H9 (cell line): ENCODE measurements around the gene OGA. TPM values are rescaled to one million over a fixed set of nuclear protein-coding genes. Genes with fewer than 3 reads are reported as not detected.

Experiments used
- DNase-seq: peaks from one replicate; pipeline ENCODE4 v3.0.0-alpha.2; 2017
- H2AFZ ChIP-seq: one replicate; pipeline ENCODE4 v1.6.1; 2013; ENCODE audit warnings: mild to moderate bottlenecking, low read length, control low read depth, moderate library complexity
- H2AK5ac ChIP-seq: 2 replicates; pipeline ENCODE4 v1.6.1; 2013; ENCODE audit warnings: low read length, control low read depth, mixed read lengths; ENCODE audit not compliant: insufficient read length
- H2BK120ac ChIP-seq: one replicate; pipeline ENCODE4 v1.6.1; 2013; ENCODE audit warnings: low read depth, mild to moderate bottlenecking, low read length, control low read depth, inconsistent platforms; ENCODE audit not compliant: poor library complexity, severe bottlenecking
- H2BK12ac ChIP-seq: 2 replicates; pipeline ENCODE4 v1.6.1; 2013; ENCODE audit warnings: low read length, control low read depth, mixed read lengths, low read depth; ENCODE audit not compliant: insufficient read length
- H2BK15ac ChIP-seq: 2 replicates; pipeline ENCODE4 v1.6.1; 2013; ENCODE audit warnings: low read depth, low read length, control low read depth
- H2BK20ac ChIP-seq: one replicate; pipeline ENCODE4 v1.6.1; 2013; ENCODE audit warnings: low read depth, mild to moderate bottlenecking, low read length, control low read depth, inconsistent platforms; ENCODE audit not compliant: poor library complexity, severe bottlenecking
- H2BK5ac ChIP-seq: 2 replicates; pipeline ENCODE4 v1.6.1; 2013; ENCODE audit warnings: low read length, control low read depth, mixed read lengths; ENCODE audit not compliant: insufficient read length
- H3K14ac ChIP-seq: 2 replicates; pipeline ENCODE4 v1.6.1; 2013; ENCODE audit warnings: low read length, control low read depth; ENCODE audit not compliant: insufficient read depth
- H3K18ac ChIP-seq: 2 replicates; pipeline ENCODE4 v1.6.1; 2013; ENCODE audit warnings: low read depth, mild to moderate bottlenecking, mixed read lengths, low read length, control low read depth; ENCODE audit not compliant: insufficient read length
- H3K23ac ChIP-seq: 2 replicates; pipeline ENCODE4 v1.6.1; 2013; ENCODE audit warnings: low read length, control low read depth, mixed read lengths, low read depth; ENCODE audit not compliant: insufficient read length
- H3K23me2 ChIP-seq: 2 replicates; pipeline ENCODE4 v1.6.1; 2013; ENCODE audit warnings: low read depth, mild to moderate bottlenecking, mixed read lengths, low read length, control low read depth; ENCODE audit not compliant: insufficient read length, poor library complexity, severe bottlenecking
- H3K27ac ChIP-seq: 2 replicates; pipeline ENCODE4 v1.5.1; 2013; ENCODE audit warnings: low read length, control low read depth, mixed read lengths, low read depth; ENCODE audit not compliant: insufficient read length
- H3K27me3 ChIP-seq: 2 replicates; pipeline ENCODE4 v1.6.1; 2013; ENCODE audit warnings: low read length, control low read depth, inconsistent platforms; ENCODE audit not compliant: insufficient read depth
- H3K4ac ChIP-seq: 2 replicates; pipeline ENCODE4 v1.6.1; 2013; ENCODE audit warnings: low read depth, mild to moderate bottlenecking, control low read depth, inconsistent platforms, low read length, moderate library complexity
- H3K4me1 ChIP-seq: 2 replicates; pipeline ENCODE4 v1.6.1; 2013; ENCODE audit warnings: low read length, control low read depth, inconsistent platforms; ENCODE audit not compliant: insufficient read depth
- H3K4me2 ChIP-seq: 2 replicates; pipeline ENCODE4 v1.6.1; 2013; ENCODE audit warnings: low read length, control low read depth, mixed read lengths; ENCODE audit not compliant: insufficient read length, insufficient read depth
- H3K56ac ChIP-seq: 2 replicates; pipeline ENCODE4 v1.6.1; 2013; ENCODE audit warnings: low read depth, mild to moderate bottlenecking, mixed read lengths, low read length, control low read depth; ENCODE audit not compliant: insufficient read length
- H3K79me1 ChIP-seq: 2 replicates; pipeline ENCODE4 v1.6.1; 2013; ENCODE audit warnings: low read depth, mild to moderate bottlenecking, moderate library complexity, low read length, control low read depth, inconsistent platforms; ENCODE audit not compliant: insufficient read depth, poor library complexity, severe bottlenecking
- H3K79me2 ChIP-seq: 2 replicates; pipeline ENCODE4 v1.6.1; 2013; ENCODE audit warnings: low read length, control low read depth, inconsistent platforms; ENCODE audit not compliant: insufficient read depth
- H3K9ac ChIP-seq: 2 replicates; pipeline ENCODE4 v1.6.1; 2013; ENCODE audit warnings: low read length, control low read depth, mixed read lengths; ENCODE audit not compliant: insufficient read length; ENCODE audit errors: extremely low read depth
- H3K9me3 ChIP-seq: one replicate; pipeline ENCODE4 v1.6.1; 2013; ENCODE audit warnings: low read depth, low read length, inconsistent platforms; ENCODE audit not compliant: control insufficient read depth
- H3T11ph ChIP-seq: one replicate; pipeline ENCODE4 v1.6.1; 2013; ENCODE audit warnings: mild to moderate bottlenecking, low read length, control low read depth, inconsistent platforms
- H4K20me1 ChIP-seq: one replicate; pipeline ENCODE4 v1.6.1; 2013; ENCODE audit not compliant: control insufficient read depth, insufficient read length, insufficient read depth
- H4K5ac ChIP-seq: 2 replicates; pipeline ENCODE4 v1.6.1; 2013; ENCODE audit warnings: low read depth, mild to moderate bottlenecking, mixed read lengths, low read length, control low read depth; ENCODE audit not compliant: insufficient read length
- H4K8ac ChIP-seq: replicated peaks from 2 replicates; pipeline ENCODE4 v1.6.1; 2013; ENCODE audit warnings: low read length, control low read depth, mixed read lengths, low read depth; ENCODE audit not compliant: insufficient read length
- H4K91ac ChIP-seq: 2 replicates; pipeline ENCODE4 v1.6.1; 2013; ENCODE audit warnings: low read depth, mild to moderate bottlenecking, moderate library complexity, mixed read lengths, low read length, control low read depth; ENCODE audit not compliant: insufficient read length
- H3K27ac Mint-ChIP-seq, 3 experiments: 2 replicates in 2 of 3; 3 replicates in 1 of 3; pipeline ENCODE4 v1.8.0; 2020 to 2021; ENCODE audit warnings: mixed read lengths in 3 of 3, mild to moderate bottlenecking in 1 of 3, moderate library complexity in 1 of 3
- H3K27me3 Mint-ChIP-seq: 2 replicates; pipeline ENCODE4 v1.8.0; 2021; ENCODE audit warnings: low read depth, mild to moderate bottlenecking, moderate library complexity, mixed read lengths
- H3K36me3 Mint-ChIP-seq, 3 experiments: 2 replicates in 2 of 3; 3 replicates in 1 of 3; pipeline ENCODE4 v1.8.0; 2020 to 2021; ENCODE audit warnings: low read depth in 3 of 3, mixed read lengths in 3 of 3; ENCODE audit not compliant: insufficient read depth in 1 of 3
- H3K4me1 Mint-ChIP-seq, 2 experiments: 2 replicates each; pipeline ENCODE4 v1.8.0; 2020; ENCODE audit warnings: mixed read lengths in 2 of 2
- H3K4me3 Mint-ChIP-seq, 2 experiments: 2 replicates in 1 of 2; 3 replicates in 1 of 2; pipeline ENCODE4 v1.8.0; 2020 to 2021; ENCODE audit warnings: mild to moderate bottlenecking in 2 of 2, mixed read lengths in 2 of 2, moderate library complexity in 1 of 2
- H3K9me3 Mint-ChIP-seq, 2 experiments: 2 replicates in 1 of 2; 3 replicates in 1 of 2; pipeline ENCODE4 v1.8.0; 2020; ENCODE audit warnings: mild to moderate bottlenecking in 2 of 2, mixed read lengths in 2 of 2, moderate library complexity in 1 of 2
- CTCF ChIP-seq: fragments of 200-600 bp; sonication (generic); conservative IDR thresholded peaks from 3 replicates; pipeline ENCODE4 v1.8.0; 2021; ENCODE audit warnings: antibody characterized with exemption, mild to moderate bottlenecking
- WGBS: extraction: QIAGEN DNeasy Blood & Tissue Kit; methylation state at CpG from one replicate; pipeline ENCODE4 v1.1.7; 2013; ENCODE audit warnings: missing lambda C conversion rate, low lambda C conversion rate, mixed read lengths; ENCODE audit not compliant: insufficient read length; ENCODE audit errors: extremely low coverage; 5-methylcytosine and 5-hydroxymethylcytosine counted together
- total RNA-seq: library from RNA; stranded (reverse); gene quantifications from 2 replicates; pipeline ENCODE4 v1.2.1, GENCODE V29; 2021

The OGA gene
- total RNA-seq, 1 experiment from 2014 or later = 125 TPM

- Histone ChIP-seq H3K4me2 (peak overlapping the region; percentile 98), H2BK15ac (no peak overlapping the region), H3K27ac (no peak overlapping the region), H2BK20ac (no peak overlapping the region), H3K4ac (no peak overlapping the region), H2BK12ac (no peak overlapping the region), H3K4me1 (peaks cover 5% of the 10 kb centered on the region; the same call in 1 of the 2 replicates), H3K79me2 (peaks cover 2% of the 10 kb centered on the region; the same call in 1 of the 2 replicates), H4K8ac (no peak overlapping the region), H2BK5ac (no peak overlapping the region), H3K9ac (peak overlapping the region; percentile 86), H2AFZ (no peak overlapping the region), H4K5ac (peak overlapping the region; percentile 80), H2AK5ac (no peak overlapping the region), H3K56ac (no peak overlapping the region), H3K14ac (no peak overlapping the region), H3K27me3 (no peaks in the 10 kb centered on the region), H3K79me1 (no peaks in the 10 kb centered on the region), H3K23me2 (peaks cover 22% of the 10 kb centered on the region), H4K91ac (no peak overlapping the region), H3K18ac (no peak overlapping the region), H4K20me1 (peaks cover 2% of the 10 kb centered on the region), H3K9me3 (no peaks in the 10 kb centered on the region), H2BK120ac (no peak overlapping the region), H3K23ac (no peak overlapping the region), H3T11ph (no peak overlapping the region)
- DNase-seq = peak; percentile 42
- TF ChIP-seq CTCF = no peak
- Mint-ChIP-seq H3K4me3 (peak overlapping the region; percentile 100), H3K36me3 (peaks cover 13 to 37% (median 21%) of the 10 kb centered on the region in 3 experiments), H3K27ac (peak overlapping the region; percentile 86 to 99 (median 96); a peak in 4 of 7 replicates), H3K9me3 (no peaks in the 10 kb centered on the region; a peak in 1 of 5 replicates), H3K4me1 (peaks cover 30 to 45% of the 10 kb centered on the region in 2 experiments), H3K27me3 (peaks cover 7% of the 10 kb centered on the region)
- no CpG with 5 or more reads among the region's 10 CpGs for WGBS
These were observed 34.5 kb downstream of the OGA start for GRCh38 chr10:101783736-101784118.
